H1 (cell line): ENCODE measurements around the gene TFF2. TPM values are rescaled to one million over a fixed set of nuclear protein-coding genes. Genes with fewer than 3 reads are reported as not detected.

Source experiments
- BRCA1 ChIP-seq: IDR thresholded peaks from 2 replicates; pipeline ENCODE4 v1.6.1; 2012; ENCODE audit warnings: low read depth, low read length, improper control_type of control experiment
- CBX8 ChIP-seq: fragments of 300-800, 300-1000 bp; sonication (generic); IDR thresholded peaks from 2 replicates; pipeline ENCODE4 v1.7.1; 2016; ENCODE audit warnings: low read depth, low read length, borderline replicate concordance
- CHD7 ChIP-seq: fragments of 300-600 bp; sonication (generic); IDR thresholded peaks from 2 replicates; pipeline ENCODE4 v1.7.1; 2012; ENCODE audit warnings: low read length, moderate library complexity, mild to moderate bottlenecking, inconsistent platforms; ENCODE audit not compliant: insufficient replicate concordance
- POLR2A ChIP-seq, 2 experiments: IDR thresholded peaks; 1 replicate in 1 of 2; 2 replicates in 1 of 2; pipeline ENCODE4 v1.6.1; 2011; ENCODE audit warnings: low read depth in 2 of 2, low read length in 2 of 2, mild to moderate bottlenecking in 2 of 2; ENCODE audit errors: control extremely low read depth in 1 of 2
- RFX5 ChIP-seq: IDR thresholded peaks from 2 replicates; pipeline ENCODE4 v1.6.1; 2011; ENCODE audit warnings: low read depth, low read length, improper control_type of control experiment, borderline replicate concordance
- RNF2 ChIP-seq: fragments of 200-900, 300-1000 bp; sonication (generic); IDR thresholded peaks from 2 replicates; pipeline ENCODE4 v1.7.1; 2016; ENCODE audit warnings: borderline replicate concordance, low read depth, mild to moderate bottlenecking, antibody characterized with exemption, low read length; ENCODE audit not compliant: poor library complexity, severe bottlenecking; ENCODE audit errors: missing control alignments
- SAP30 ChIP-seq: fragments of 300-600 bp; sonication (generic); IDR thresholded peaks from 2 replicates; pipeline ENCODE4 v1.7.1; 2012; ENCODE audit warnings: low read length, moderate library complexity, mild to moderate bottlenecking, inconsistent platforms; ENCODE audit not compliant: insufficient read depth, insufficient replicate concordance
- SIRT6 ChIP-seq: IDR thresholded peaks from one replicate; pipeline ENCODE4 v1.7.1; 2012; ENCODE audit warnings: low read length, inconsistent platforms
- SIX5 ChIP-seq: IDR thresholded peaks from 2 replicates; pipeline ENCODE4 v1.6.1; 2011; ENCODE audit warnings: mild to moderate bottlenecking, low read depth, low read length
- TBP ChIP-seq: IDR thresholded peaks from 2 replicates; pipeline ENCODE4 v1.6.1; 2011; ENCODE audit warnings: low read depth, low read length, improper control_type of control experiment
- polyA plus RNA-seq, 7 experiments: library from polyadenylated mRNA; depleted of rRNA in 3 of 7; stranded (reverse) in 5 of 7; unstranded in 2 of 7; fragments of >200 nt in 5 of 7; fragments of 200-250 nt in 2 of 7; gene quantifications; 1 replicate in 5 of 7; 2 replicates in 1 of 7; 4 replicates in 1 of 7; pipeline versions ENCODE4 v1.2.1 to v1.2.3, GENCODE V29; 2011 to 2013; ENCODE audit warnings: missing spikeins in 2 of 7, mixed read lengths in 2 of 7
- total RNA-seq: library from RNA; stranded (reverse); fragmentation: NEBNext Ultra II Directional; extraction: Animal tissue kit (Norgen Biotek cat#: 25700); gene quantifications from 2 replicates; pipeline ENCODE4 v1.2.1, GENCODE V29; 2021

The TFF2 gene
- total and polyA plus RNA-seq, 2 of the 8 experiments (the other 6 are each of a cell fraction or from before 2014, with no cell fraction given): not detected

GRCh38 chr21:42304556-42305454, 46.0 kb downstream of the TFF2 start (continued):
- TF ChIP-seq CHD7 (no peak), BRCA1 (no peak), RFX5 (no peak), SAP30 (no peak), CBX8 (no peak), TBP (no peak), SIRT6 (no peak), POLR2A (IDR thresholded peaks at IDR 0.05; ENCODE audit: control extremely low read depth in 1 of 2, low read depth in 2 of 2, low read length in 2 of 2) (no peak), SIX5 (no peak), RNF2 (no peak)
